NB4 (cell line): ENCODE data around the gene CEP83.

ENCODE experiments used
- CTCF ChIP-seq: IDR thresholded peaks from one replicate; pipeline ENCODE4 v1.5.1; 2012; ENCODE audit warnings: low read depth, low read length
- POLR2A ChIP-seq: IDR thresholded peaks from 2 replicates; pipeline ENCODE4 v1.6.1; 2011; ENCODE audit warnings: mild to moderate bottlenecking; ENCODE audit not compliant: insufficient read length; ENCODE audit errors: extremely low read depth

- TF ChIP-seq CTCF (no peak), POLR2A (no peak)
Measured at GRCh38 chr12:94433744-94434143, 25.9 kb downstream of the CEP83 start.
